Endothelial cell of umbilical vein (primary cell): Measurements from ENCODE around the gene CEP192.

Experiments used
- EZH2 ChIP-seq: IDR thresholded peaks from 2 replicates; pipeline ENCODE4 v1.6.1; 2012; ENCODE audit warnings: borderline replicate concordance, low read depth, mild to moderate bottlenecking, moderate library complexity, low read length, inconsistent platforms; ENCODE audit not compliant: severe bottlenecking
- FOS ChIP-seq: IDR thresholded peaks from 2 replicates; pipeline ENCODE4 v1.6.1; 2011; ENCODE audit warnings: mild to moderate bottlenecking, low read length, moderate library complexity, borderline replicate concordance; ENCODE audit not compliant: insufficient read depth
- GATA2 ChIP-seq: IDR thresholded peaks from 2 replicates; pipeline ENCODE4 v1.7.0; 2011; ENCODE audit warnings: low read depth, mild to moderate bottlenecking, moderate library complexity, mixed read lengths, low read length; ENCODE audit not compliant: insufficient read length, insufficient read depth
- JUN ChIP-seq: IDR thresholded peaks from 2 replicates; pipeline ENCODE4 v1.6.1; 2011; ENCODE audit warnings: borderline replicate concordance, low read depth; ENCODE audit not compliant: insufficient read length, insufficient read depth
- MYC ChIP-seq: IDR thresholded peaks from one replicate; pipeline ENCODE4 v1.6.1; 2011; ENCODE audit warnings: mild to moderate bottlenecking, low read depth, low read length
- POLR2A ChIP-seq: IDR thresholded peaks from 2 replicates; pipeline ENCODE4 v1.6.1; 2012; ENCODE audit warnings: low read depth, mild to moderate bottlenecking, control low read depth, low read length
- POLR2AphosphoS5 ChIP-seq: IDR thresholded peaks from 2 replicates; pipeline ENCODE4 v1.6.1; 2012; ENCODE audit warnings: low read depth, mild to moderate bottlenecking, control low read depth, low read length, moderate library complexity; ENCODE audit not compliant: insufficient read depth
- TF ChIP-seq, protein P1 (sequence below), 2 donors: IDR thresholded peaks; 1 replicate in 1 of 2; 2 replicates in 1 of 2; pipeline ENCODE4 v1.5.1; 2011; ENCODE audit warnings: low read length in 2 of 2, mild to moderate bottlenecking in 2 of 2, moderate library complexity in 2 of 2, control low read depth in 1 of 2, inconsistent platforms in 1 of 2, low read depth in 1 of 2; ENCODE audit not compliant: insufficient read depth in 1 of 2; ENCODE audit errors: extremely low read depth in 1 of 2
- TF ChIP-seq, protein P2 (sequence below): IDR thresholded peaks from 2 replicates; pipeline ENCODE4 v1.6.1; 2011; ENCODE audit not compliant: insufficient read depth, insufficient read length

DNA sequence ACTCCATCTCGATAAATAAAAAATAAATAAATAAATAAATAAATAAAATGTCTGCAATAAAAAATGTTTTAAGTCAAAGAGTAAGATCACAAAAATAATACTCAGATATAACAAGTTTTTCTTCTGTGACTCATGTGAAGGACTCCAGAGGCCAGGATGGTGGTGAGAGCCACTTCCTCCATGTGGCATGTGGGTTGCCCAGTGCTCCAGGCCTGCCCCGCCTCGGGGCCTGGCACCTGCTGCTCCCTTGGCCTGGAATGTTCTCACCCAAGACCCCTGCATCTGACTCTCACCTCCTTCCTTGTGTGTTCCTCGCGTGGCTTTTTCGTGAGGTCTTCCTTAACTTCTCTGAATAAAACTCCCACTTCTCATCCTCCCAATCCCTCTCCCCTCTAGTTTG is 150.0 kb downstream of the CEP192 start:
- TF ChIP-seq, protein P1, sequence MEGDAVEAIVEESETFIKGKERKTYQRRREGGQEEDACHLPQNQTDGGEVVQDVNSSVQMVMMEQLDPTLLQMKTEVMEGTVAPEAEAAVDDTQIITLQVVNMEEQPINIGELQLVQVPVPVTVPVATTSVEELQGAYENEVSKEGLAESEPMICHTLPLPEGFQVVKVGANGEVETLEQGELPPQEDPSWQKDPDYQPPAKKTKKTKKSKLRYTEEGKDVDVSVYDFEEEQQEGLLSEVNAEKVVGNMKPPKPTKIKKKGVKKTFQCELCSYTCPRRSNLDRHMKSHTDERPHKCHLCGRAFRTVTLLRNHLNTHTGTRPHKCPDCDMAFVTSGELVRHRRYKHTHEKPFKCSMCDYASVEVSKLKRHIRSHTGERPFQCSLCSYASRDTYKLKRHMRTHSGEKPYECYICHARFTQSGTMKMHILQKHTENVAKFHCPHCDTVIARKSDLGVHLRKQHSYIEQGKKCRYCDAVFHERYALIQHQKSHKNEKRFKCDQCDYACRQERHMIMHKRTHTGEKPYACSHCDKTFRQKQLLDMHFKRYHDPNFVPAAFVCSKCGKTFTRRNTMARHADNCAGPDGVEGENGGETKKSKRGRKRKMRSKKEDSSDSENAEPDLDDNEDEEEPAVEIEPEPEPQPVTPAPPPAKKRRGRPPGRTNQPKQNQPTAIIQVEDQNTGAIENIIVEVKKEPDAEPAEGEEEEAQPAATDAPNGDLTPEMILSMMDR (IDR thresholded peaks at IDR 0.05; ENCODE audit: extremely low read depth in 1 of 2, insufficient read depth in 1 of 2, low read depth in 1 of 2, low read length in 2 of 2) = no peak
- TF ChIP-seq MYC (no peak), POLR2A (no peak), EZH2 (no peak), POLR2AphosphoS5 (no peak), FOS (no peak), JUN (no peak), GATA2 (no peak)
- TF ChIP-seq, protein P2, sequence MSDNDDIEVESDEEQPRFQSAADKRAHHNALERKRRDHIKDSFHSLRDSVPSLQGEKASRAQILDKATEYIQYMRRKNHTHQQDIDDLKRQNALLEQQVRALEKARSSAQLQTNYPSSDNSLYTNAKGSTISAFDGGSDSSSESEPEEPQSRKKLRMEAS = no peak
